Measurements from ENCODE around the gene MOB1A.

The MOB1A gene

GRCh38 chr2:74107071-74107470 is 71.6 kb downstream of the MOB1A start:
- no peak for DNase-seq (ENCODE audit: low read depth in 2 of 2, low spot score in 1 of 2)

- no peak for DNase-seq (ENCODE audit: low read depth in 2 of 2, low spot score in 1 of 2)
Measured at GRCh38 chr2:74105413-74105812, 73.3 kb downstream of the MOB1A start.

DNA sequence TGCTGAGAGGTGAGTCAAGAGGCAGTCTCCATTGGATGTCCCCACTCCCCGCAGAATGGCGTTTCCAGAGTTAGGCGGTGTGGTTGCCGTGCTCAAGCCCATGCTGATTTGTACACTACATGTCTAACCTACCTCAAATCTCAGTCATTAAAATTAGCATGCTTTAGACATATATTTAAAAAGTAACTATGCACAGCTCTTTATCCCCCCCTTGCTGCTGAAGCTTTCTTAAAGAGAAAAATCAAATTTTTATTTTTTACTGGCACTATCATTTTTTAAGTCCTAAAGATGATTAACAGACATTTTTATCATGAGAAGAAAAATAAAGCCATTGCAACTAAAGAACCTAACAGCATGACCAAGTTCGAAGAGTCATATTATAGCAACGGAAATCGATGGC is 73.8 kb downstream of the MOB1A start:
- no peak for DNase-seq (ENCODE audit: low read depth in 2 of 2, low spot score in 1 of 2)

- DNase-seq (ENCODE audit: low read depth in 2 of 2, low spot score in 1 of 2): no peak
Measured at GRCh38 chr2:74103763-74104162, 74.9 kb downstream of the MOB1A start.

Data from stimulated activated CD8-positive, alpha-beta memory T cell treated with anti-CD3 and anti-CD28 coated beads, Interleukin-4, amount 100 ng/mL, for 4 hours (primary cell).